ENCODE measurements around the gene MED15.

Gene MED15

DNA sequence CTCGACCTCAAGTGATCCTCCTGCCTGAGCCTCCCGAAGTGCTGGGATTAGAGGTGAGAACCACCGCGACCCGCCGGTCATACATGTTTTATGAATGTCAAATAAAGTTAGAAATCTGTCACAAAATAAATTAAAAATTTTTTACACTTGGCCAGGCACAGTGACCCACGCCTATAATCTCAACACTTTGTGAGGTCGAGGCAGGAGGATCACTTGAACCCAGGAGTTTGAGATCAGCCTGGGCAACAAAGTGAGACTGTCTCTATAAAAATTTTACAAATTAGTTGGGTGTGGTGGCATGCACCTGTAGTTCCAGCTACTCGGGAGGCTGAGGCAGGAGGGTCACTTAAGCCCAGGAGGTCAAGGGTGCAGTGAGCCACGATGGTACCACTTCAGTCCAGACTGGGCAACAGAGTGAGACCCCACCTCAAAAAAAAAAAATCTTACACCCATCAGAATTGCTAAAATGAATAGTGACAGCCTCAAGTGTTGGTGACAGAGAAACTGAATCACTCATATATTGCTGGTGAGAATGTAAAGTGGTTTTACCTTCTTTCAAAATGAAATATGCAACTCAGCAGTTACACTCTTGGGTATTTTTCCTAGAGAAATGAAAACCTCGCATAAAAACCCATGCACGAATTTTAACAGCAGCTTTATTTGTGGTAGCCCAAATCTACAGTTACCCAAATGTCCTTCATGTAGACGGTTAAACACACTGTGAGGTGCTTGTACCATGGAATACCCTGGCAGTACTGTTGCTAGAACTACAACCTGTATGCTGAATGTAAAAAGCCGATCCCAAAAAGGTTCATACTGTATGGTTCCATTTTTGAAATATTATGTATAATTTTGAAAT is 55.4 kb downstream of the MED15 start:
- H3K4me3 ChIP-seq (ENCODE audit: low read length, poor library complexity, severe bottlenecking) = no peak overlapping the region
- H3K4me1 ChIP-seq (ENCODE audit: insufficient read depth, low read length, poor library complexity, severe bottlenecking) = peaks cover 3% of the 10 kb centered on the region
- no peak overlapping the region for H3K9ac ChIP-seq (ENCODE audit: low read depth, low read length, poor library complexity, severe bottlenecking)
- no peaks in the 10 kb centered on the region for H4K20me1 ChIP-seq (ENCODE audit: insufficient read depth, low read length, poor library complexity, severe bottlenecking)
- no peaks in the 10 kb centered on the region for H3K9me2 ChIP-seq (replicated peaks; ENCODE audit: low read depth, low read length)
- H3K79me2 ChIP-seq (ENCODE audit: insufficient read depth, low read length) = no peaks in the 10 kb centered on the region; the same call in 1 of the 2 replicates
- TF ChIP-seq, protein P1, sequence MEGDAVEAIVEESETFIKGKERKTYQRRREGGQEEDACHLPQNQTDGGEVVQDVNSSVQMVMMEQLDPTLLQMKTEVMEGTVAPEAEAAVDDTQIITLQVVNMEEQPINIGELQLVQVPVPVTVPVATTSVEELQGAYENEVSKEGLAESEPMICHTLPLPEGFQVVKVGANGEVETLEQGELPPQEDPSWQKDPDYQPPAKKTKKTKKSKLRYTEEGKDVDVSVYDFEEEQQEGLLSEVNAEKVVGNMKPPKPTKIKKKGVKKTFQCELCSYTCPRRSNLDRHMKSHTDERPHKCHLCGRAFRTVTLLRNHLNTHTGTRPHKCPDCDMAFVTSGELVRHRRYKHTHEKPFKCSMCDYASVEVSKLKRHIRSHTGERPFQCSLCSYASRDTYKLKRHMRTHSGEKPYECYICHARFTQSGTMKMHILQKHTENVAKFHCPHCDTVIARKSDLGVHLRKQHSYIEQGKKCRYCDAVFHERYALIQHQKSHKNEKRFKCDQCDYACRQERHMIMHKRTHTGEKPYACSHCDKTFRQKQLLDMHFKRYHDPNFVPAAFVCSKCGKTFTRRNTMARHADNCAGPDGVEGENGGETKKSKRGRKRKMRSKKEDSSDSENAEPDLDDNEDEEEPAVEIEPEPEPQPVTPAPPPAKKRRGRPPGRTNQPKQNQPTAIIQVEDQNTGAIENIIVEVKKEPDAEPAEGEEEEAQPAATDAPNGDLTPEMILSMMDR (conservative IDR thresholded peaks at IDR 0.05; ENCODE audit: low read length) = no peak
- TF ChIP-seq EZH2phosphoT487 (IDR thresholded peaks at IDR 0.05; ENCODE audit: borderline replicate concordance) = no peak
- H3K4me2 ChIP-seq (ENCODE audit: low read depth, low read length, poor library complexity, severe bottlenecking) = no peak overlapping the region
- peaks cover 10% of the 10 kb centered on the region; the same call in 1 of the 2 replicates for H3K9me3 ChIP-seq (ENCODE audit: insufficient read depth, low read depth, low read length)
- no peak overlapping the region for H2AFZ ChIP-seq (ENCODE audit: low read length)
- H3F3A ChIP-seq (ENCODE audit: low read depth) = no peaks in the 10 kb centered on the region; the same call in 1 of the 2 replicates
- H3K36me3 ChIP-seq (ENCODE audit: insufficient read depth, low read length) = peaks cover 78% of the 10 kb centered on the region
- H3K27me3 ChIP-seq (ENCODE audit: insufficient read depth, low read length, poor library complexity, severe bottlenecking) = no peaks in the 10 kb centered on the region

DNA sequence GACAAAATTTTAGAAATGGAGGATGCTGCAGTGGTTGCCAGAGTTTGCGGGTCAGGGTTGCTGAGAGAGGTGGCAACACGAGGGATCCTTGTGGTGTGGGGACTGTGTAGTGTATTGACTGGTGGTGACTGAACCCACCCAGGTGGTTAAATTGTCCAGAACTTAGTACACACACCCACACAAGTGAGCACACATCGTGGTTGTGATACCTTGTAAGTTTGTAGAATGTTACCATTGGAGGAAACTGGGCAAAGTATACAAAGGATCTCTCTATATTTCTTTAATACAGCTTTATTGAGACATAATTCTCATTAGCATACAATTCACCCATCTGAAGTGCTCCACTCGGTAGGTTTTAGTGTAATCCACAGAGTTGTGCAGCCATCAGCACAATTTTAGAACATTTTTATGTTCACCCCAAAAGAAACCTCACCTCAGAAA is 56.1 kb downstream of the MED15 start:
- peaks cover 10% of the 10 kb centered on the region; the same call in 1 of the 2 replicates for H3K9me3 ChIP-seq (ENCODE audit: insufficient read depth, low read depth, low read length)
- H3K4me1 ChIP-seq (ENCODE audit: insufficient read depth, low read length, poor library complexity, severe bottlenecking) = peaks cover 5% of the 10 kb centered on the region
- H3K79me2 ChIP-seq (ENCODE audit: insufficient read depth, low read length) = no peaks in the 10 kb centered on the region; the same call in 1 of the 2 replicates
- no peak overlapping the region for H3K9ac ChIP-seq (ENCODE audit: low read depth, low read length, poor library complexity, severe bottlenecking)
- H3F3A ChIP-seq (ENCODE audit: low read depth) = no peaks in the 10 kb centered on the region; the same call in 1 of the 2 replicates
- H3K4me3 ChIP-seq (ENCODE audit: low read length, poor library complexity, severe bottlenecking) = no peak overlapping the region
- peaks cover 78% of the 10 kb centered on the region for H3K36me3 ChIP-seq (ENCODE audit: insufficient read depth, low read length)
- no peaks in the 10 kb centered on the region for H3K27me3 ChIP-seq (ENCODE audit: insufficient read depth, low read length, poor library complexity, severe bottlenecking)
- H2AFZ ChIP-seq (ENCODE audit: low read length) = no peak overlapping the region
- no peaks in the 10 kb centered on the region for H4K20me1 ChIP-seq (ENCODE audit: insufficient read depth, low read length, poor library complexity, severe bottlenecking)
- H3K9me2 ChIP-seq (replicated peaks; ENCODE audit: low read depth, low read length) = no peaks in the 10 kb centered on the region
- no peak for TF ChIP-seq EZH2phosphoT487 (IDR thresholded peaks at IDR 0.05; ENCODE audit: borderline replicate concordance)
- TF ChIP-seq, protein P1 (conservative IDR thresholded peaks at IDR 0.05; ENCODE audit: low read length) = no peak
- H3K4me2 ChIP-seq (ENCODE audit: low read depth, low read length, poor library complexity, severe bottlenecking) = no peak overlapping the region

DNA sequence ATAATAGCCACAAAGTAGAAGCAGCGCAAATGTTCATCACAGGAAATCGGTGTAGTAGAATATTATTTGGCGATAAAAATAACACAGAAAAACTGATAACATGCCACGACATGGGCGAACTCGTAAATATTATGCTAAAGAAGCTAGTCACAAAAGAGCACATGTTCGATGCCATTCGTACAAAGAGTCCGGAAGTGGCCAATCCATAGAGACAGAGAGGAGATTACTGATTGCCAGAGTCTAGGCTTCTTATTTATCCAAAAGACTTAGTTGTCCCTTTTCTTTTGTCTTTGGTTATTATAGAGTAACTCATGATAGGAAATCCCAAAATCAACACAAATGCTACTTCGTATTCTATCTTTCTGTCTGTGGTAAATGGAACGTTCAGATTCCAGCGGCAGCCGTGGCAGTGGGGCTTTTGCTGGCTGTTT is 56.5 kb downstream of the MED15 start:
- no peaks in the 10 kb centered on the region for H4K20me1 ChIP-seq (ENCODE audit: insufficient read depth, low read length, poor library complexity, severe bottlenecking)
- peaks cover 10% of the 10 kb centered on the region for H3K4me1 ChIP-seq (ENCODE audit: insufficient read depth, low read length, poor library complexity, severe bottlenecking)
- H3F3A ChIP-seq (ENCODE audit: low read depth) = no peaks in the 10 kb centered on the region; the same call in 1 of the 2 replicates
- no peak for TF ChIP-seq EZH2phosphoT487 (IDR thresholded peaks at IDR 0.05; ENCODE audit: borderline replicate concordance)
- TF ChIP-seq, protein P1 (conservative IDR thresholded peaks at IDR 0.05; ENCODE audit: low read length) = no peak
- no peak overlapping the region for H2AFZ ChIP-seq (ENCODE audit: low read length)
- no peaks in the 10 kb centered on the region for H3K27me3 ChIP-seq (ENCODE audit: insufficient read depth, low read length, poor library complexity, severe bottlenecking)
- H3K79me2 ChIP-seq (ENCODE audit: insufficient read depth, low read length) = no peaks in the 10 kb centered on the region
- H3K36me3 ChIP-seq (ENCODE audit: insufficient read depth, low read length) = peaks cover 77% of the 10 kb centered on the region
- no peak overlapping the region for H3K4me2 ChIP-seq (ENCODE audit: low read depth, low read length, poor library complexity, severe bottlenecking)
- H3K4me3 ChIP-seq (ENCODE audit: low read length, poor library complexity, severe bottlenecking) = no peak overlapping the region
- no peak overlapping the region for H3K9ac ChIP-seq (ENCODE audit: low read depth, low read length, poor library complexity, severe bottlenecking)
- peaks cover 5% of the 10 kb centered on the region; the same call in 1 of the 2 replicates for H3K9me3 ChIP-seq (ENCODE audit: insufficient read depth, low read depth, low read length)
- H3K9me2 ChIP-seq (replicated peaks; ENCODE audit: low read depth, low read length) = no peaks in the 10 kb centered on the region
